Activated T-cell treated with anti-CD3 and anti-CD28 coated beads, Interleukin-2, amount 50 U/mL, for 24 hours (primary cell): ENCODE results near the gene ZNF451.
"Not testable (repeated sequence)": the region's sequence is repeated elsewhere in the genome, so short reads cannot be mapped to it uniquely, and the experiment has no call there.

Experiments
- DNase-seq: peaks from one replicate; pipeline ENCODE4 v3.0.0-alpha.2; 2020
- H3K27ac Mint-ChIP-seq: 2 replicates; pipeline ENCODE4 v1.8.0; 2020; ENCODE audit warnings: mild to moderate bottlenecking, mixed read lengths
- H3K27me3 Mint-ChIP-seq: 2 replicates; pipeline ENCODE4 v1.8.0; 2020; ENCODE audit warnings: mixed read lengths
- H3K36me3 Mint-ChIP-seq: 2 replicates; pipeline ENCODE4 v1.8.0; 2020; ENCODE audit warnings: low read depth, mixed read lengths
- H3K4me1 Mint-ChIP-seq: 2 replicates; pipeline ENCODE4 v1.8.0; 2020; ENCODE audit warnings: low read depth, mixed read lengths
- H3K4me3 Mint-ChIP-seq: 2 replicates; pipeline ENCODE4 v1.8.0; 2020; ENCODE audit warnings: mild to moderate bottlenecking, moderate library complexity, mixed read lengths
- H3K9me3 Mint-ChIP-seq: 2 replicates; pipeline ENCODE4 v1.8.0; 2020; ENCODE audit warnings: mixed read lengths

Gene ZNF451

GRCh38 chr6:57078531-57079207 lies 11.3 kb upstream of the ZNF451 start:
- H3K4me3 Mint-ChIP-seq, result no peak overlapping the region
- peaks cover 20% of the 10 kb centered on the region for H3K36me3 Mint-ChIP-seq
- H3K9me3 Mint-ChIP-seq, result no peaks in the 10 kb centered on the region
- no peak overlapping the region for H3K27ac Mint-ChIP-seq
- no peak for DNase-seq
- no peaks in the 10 kb centered on the region for H3K27me3 Mint-ChIP-seq
- H3K4me1 Mint-ChIP-seq, result peaks cover 1% of the 10 kb centered on the region

- Mint-ChIP-seq H3K36me3 (peaks cover 4% of the 10 kb centered on the region), H3K9me3 (no peaks in the 10 kb centered on the region), H3K27ac (no peak overlapping the region), H3K27me3 (no peaks in the 10 kb centered on the region), H3K4me3 (no peak overlapping the region), H3K4me1 (peaks cover 5% of the 10 kb centered on the region)
- no peak for DNase-seq
Measured at GRCh38 chr6:57085471-57085870, 4.5 kb upstream of the ZNF451 start.

GRCh38 chr6:57086843-57087242 lies 3.1 kb upstream of the ZNF451 start:
- no peaks in the 10 kb centered on the region for H3K27me3 Mint-ChIP-seq
- H3K9me3 Mint-ChIP-seq, result no peaks in the 10 kb centered on the region
- no peak overlapping the region for H3K27ac Mint-ChIP-seq
- DNase-seq, result no peak
- H3K4me1 Mint-ChIP-seq, result peaks cover 12% of the 10 kb centered on the region
- H3K4me3 Mint-ChIP-seq, result no peak overlapping the region
- peaks cover 9% of the 10 kb centered on the region for H3K36me3 Mint-ChIP-seq

GRCh38 chr6:57087916-57088315 lies 2.1 kb upstream of the ZNF451 start:
- no peak overlapping the region for H3K4me3 Mint-ChIP-seq
- no peaks in the 10 kb centered on the region for H3K9me3 Mint-ChIP-seq
- H3K36me3 Mint-ChIP-seq, result peaks cover 20% of the 10 kb centered on the region
- H3K27ac Mint-ChIP-seq, result no peak overlapping the region
- DNase-seq, result no peak
- H3K4me1 Mint-ChIP-seq, result peaks cover 23% of the 10 kb centered on the region
- H3K27me3 Mint-ChIP-seq, result no peaks in the 10 kb centered on the region

GRCh38 chr6:57089265-57089664 lies 723 bp upstream of the ZNF451 start:
- no peaks in the 10 kb centered on the region for H3K27me3 Mint-ChIP-seq
- no peaks in the 10 kb centered on the region for H3K9me3 Mint-ChIP-seq
- H3K4me1 Mint-ChIP-seq, result peaks cover 33% of the 10 kb centered on the region
- no peak for DNase-seq
- H3K4me3 Mint-ChIP-seq, result peak overlapping the region; percentile 89
- H3K36me3 Mint-ChIP-seq, result peaks cover 28% of the 10 kb centered on the region
- peak overlapping the region; percentile 90 for H3K27ac Mint-ChIP-seq

GRCh38 chr6:57090458-57091067 lies 575 bp downstream of the ZNF451 start:
- H3K27ac Mint-ChIP-seq, H3K9me3 Mint-ChIP-seq, H3K27me3 Mint-ChIP-seq, DNase-seq: not testable (repeated sequence)
- peak overlapping the region; percentile 89 for H3K4me3 Mint-ChIP-seq
- H3K4me1 Mint-ChIP-seq, result peaks cover 38% of the 10 kb centered on the region
- H3K36me3 Mint-ChIP-seq, result peaks cover 36% of the 10 kb centered on the region

- peak overlapping the region; percentile 28 for H3K27ac Mint-ChIP-seq
- H3K27me3 Mint-ChIP-seq, DNase-seq, H3K9me3 Mint-ChIP-seq: not testable (repeated sequence)
- H3K4me3 Mint-ChIP-seq, result peak overlapping the region; percentile 70
- H3K4me1 Mint-ChIP-seq, result peaks cover 39% of the 10 kb centered on the region
- H3K36me3 Mint-ChIP-seq, result peaks cover 40% of the 10 kb centered on the region
Measured at GRCh38 chr6:57091375-57091774, 1.4 kb downstream of the ZNF451 start.

- Mint-ChIP-seq H3K27me3 (no peaks in the 10 kb centered on the region), H3K9me3 (no peaks in the 10 kb centered on the region), H3K36me3 (peaks cover 67% of the 10 kb centered on the region), H3K4me1 (peaks cover 53% of the 10 kb centered on the region), H3K27ac (no peak overlapping the region), H3K4me3 (no peak overlapping the region)
- no peak for DNase-seq
Measured at GRCh38 chr6:57094689-57095088, 4.7 kb downstream of the ZNF451 start.

GRCh38 chr6:57097596-57097995 lies 7.6 kb downstream of the ZNF451 start:
- Mint-ChIP-seq H3K27ac (no peak overlapping the region), H3K4me1 (peaks cover 43% of the 10 kb centered on the region), H3K9me3 (no peaks in the 10 kb centered on the region), H3K36me3 (peaks cover 79% of the 10 kb centered on the region), H3K4me3 (no peak overlapping the region), H3K27me3 (no peaks in the 10 kb centered on the region)
- DNase-seq, result no peak

GRCh38 chr6:57102976-57103375 lies 13.0 kb downstream of the ZNF451 start:
- no peak for DNase-seq
- peaks cover 41% of the 10 kb centered on the region for H3K4me1 Mint-ChIP-seq
- H3K27me3 Mint-ChIP-seq, result no peaks in the 10 kb centered on the region
- no peak overlapping the region for H3K27ac Mint-ChIP-seq
- peaks cover 93% of the 10 kb centered on the region for H3K36me3 Mint-ChIP-seq
- no peaks in the 10 kb centered on the region for H3K9me3 Mint-ChIP-seq
- H3K4me3 Mint-ChIP-seq, result no peak overlapping the region

- no peaks in the 10 kb centered on the region for H3K9me3 Mint-ChIP-seq
- DNase-seq, result no peak
- no peaks in the 10 kb centered on the region for H3K27me3 Mint-ChIP-seq
- no peak overlapping the region for H3K27ac Mint-ChIP-seq
- H3K4me1 Mint-ChIP-seq, result peaks cover 49% of the 10 kb centered on the region
- peaks cover 94% of the 10 kb centered on the region for H3K36me3 Mint-ChIP-seq
- H3K4me3 Mint-ChIP-seq, result no peak overlapping the region
Measured at GRCh38 chr6:57104336-57104735, 14.3 kb downstream of the ZNF451 start.

- Mint-ChIP-seq H3K27ac (no peak overlapping the region), H3K27me3 (no peaks in the 10 kb centered on the region), H3K4me1 (peaks cover 55% of the 10 kb centered on the region), H3K9me3 (no peaks in the 10 kb centered on the region), H3K4me3 (no peak overlapping the region), H3K36me3 (peaks cover 86% of the 10 kb centered on the region)
- no peak for DNase-seq
Measured at GRCh38 chr6:57106990-57107389, 17.0 kb downstream of the ZNF451 start.

GRCh38 chr6:57108691-57109090 lies 18.7 kb downstream of the ZNF451 start:
- Mint-ChIP-seq H3K27ac (peak overlapping the region; percentile 2), H3K4me1 (peaks cover 57% of the 10 kb centered on the region), H3K9me3 (no peaks in the 10 kb centered on the region), H3K27me3 (no peaks in the 10 kb centered on the region), H3K36me3 (peaks cover 75% of the 10 kb centered on the region), H3K4me3 (no peak overlapping the region)
- DNase-seq, result no peak

- no peak overlapping the region for H3K4me3 Mint-ChIP-seq
- H3K27me3 Mint-ChIP-seq, result no peaks in the 10 kb centered on the region
- H3K4me1 Mint-ChIP-seq, result peaks cover 47% of the 10 kb centered on the region
- no peak for DNase-seq
- H3K9me3 Mint-ChIP-seq, result no peaks in the 10 kb centered on the region
- H3K27ac Mint-ChIP-seq, result no peak overlapping the region
- H3K36me3 Mint-ChIP-seq, result peaks cover 64% of the 10 kb centered on the region
Measured at GRCh38 chr6:57109880-57110279, 19.9 kb downstream of the ZNF451 start.

- Mint-ChIP-seq H3K27ac (no peak overlapping the region), H3K27me3 (no peaks in the 10 kb centered on the region), H3K4me1 (peaks cover 37% of the 10 kb centered on the region), H3K9me3 (no peaks in the 10 kb centered on the region), H3K4me3 (no peak overlapping the region), H3K36me3 (peaks cover 50% of the 10 kb centered on the region)
- DNase-seq, result no peak
Measured at GRCh38 chr6:57113105-57113504, 23.1 kb downstream of the ZNF451 start.
